Measurements from ENCODE around the gene PRPF6.
"Not testable (repeated sequence)": the region's sequence is repeated elsewhere in the genome, so short reads cannot be mapped to it uniquely, and the experiment has no call there.

The PRPF6 gene

GRCh38 chr20:63959699-63960075 is 21.2 kb upstream of the PRPF6 start:
- peaks cover 10% of the 10 kb centered on the region; the same call in 1 of the 2 replicates for H3K9me3 ChIP-seq
- H3K36me3 ChIP-seq: peaks cover 63% of the 10 kb centered on the region
- H3K9ac ChIP-seq: no peak overlapping the region
- H3K4me2 ChIP-seq: no peak overlapping the region
- no peaks in the 10 kb centered on the region for H3K27me3 ChIP-seq
- peaks cover 32% of the 10 kb centered on the region for H3K4me1 ChIP-seq
- H3K4me3 ChIP-seq: no peak overlapping the region
- H4K20me1 ChIP-seq: peaks cover 25% of the 10 kb centered on the region
- no peak for TF ChIP-seq Cebpa-rat (IDR thresholded peaks at IDR 0.05)
- H3K27ac ChIP-seq: no peak overlapping the region

- H3K9ac ChIP-seq, H3K27ac ChIP-seq, H3K4me3 ChIP-seq, H3K4me2 ChIP-seq, H3K27me3 ChIP-seq: not testable (repeated sequence)
- Histone ChIP-seq H3K36me3 (peaks cover 65% of the 10 kb centered on the region), H4K20me1 (peaks cover 12% of the 10 kb centered on the region), H3K9me3 (peaks cover 13% of the 10 kb centered on the region), H3K4me1 (peaks cover 24% of the 10 kb centered on the region)
These were observed 20.0 kb upstream of the PRPF6 start for GRCh38 chr20:63960654-63961621.

- H3K27me3 ChIP-seq: no peaks in the 10 kb centered on the region
- H3K4me2 ChIP-seq: no peak overlapping the region
- peaks cover 74% of the 10 kb centered on the region for H3K36me3 ChIP-seq
- H3K9ac ChIP-seq: no peak overlapping the region
- H3K4me1 ChIP-seq: peaks cover 22% of the 10 kb centered on the region
- no peak for TF ChIP-seq Cebpa-rat (IDR thresholded peaks at IDR 0.05)
- H3K4me3 ChIP-seq: no peak overlapping the region
- no peak overlapping the region for H3K27ac ChIP-seq
- H4K20me1 ChIP-seq: peaks cover 12% of the 10 kb centered on the region
- H3K9me3 ChIP-seq: peaks cover 22% of the 10 kb centered on the region
These were observed 19.1 kb upstream of the PRPF6 start for GRCh38 chr20:63961664-63962425.

- TF ChIP-seq Cebpa-rat (IDR thresholded peaks at IDR 0.05): no peak
- peaks cover 83% of the 10 kb centered on the region for H3K36me3 ChIP-seq
These were observed 18.2 kb upstream of the PRPF6 start for GRCh38 chr20:63962426-63963347.

GRCh38 chr20:63963348-63963741 is 17.6 kb upstream of the PRPF6 start:
- Histone ChIP-seq H3K27me3 (no peaks in the 10 kb centered on the region), H3K9me3 (peaks cover 36% of the 10 kb centered on the region), H3K36me3 (peaks cover 89% of the 10 kb centered on the region), H3K4me2 (no peak overlapping the region), H3K4me1 (peaks cover 15% of the 10 kb centered on the region), H3K9ac (no peak overlapping the region), H3K4me3 (no peak overlapping the region), H3K27ac (no peak overlapping the region), H4K20me1 (peaks cover 12% of the 10 kb centered on the region)
- TF ChIP-seq Cebpa-rat (IDR thresholded peaks at IDR 0.05): no peak

More at GRCh38 chr20:63962426-63963347, 18.2 kb upstream of the PRPF6 start:
- H3K4me2 ChIP-seq: no peak overlapping the region
- H3K9ac ChIP-seq: no peak overlapping the region
- no peak overlapping the region for H3K4me3 ChIP-seq
- peaks cover 12% of the 10 kb centered on the region for H4K20me1 ChIP-seq
- no peaks in the 10 kb centered on the region for H3K27me3 ChIP-seq
- H3K27ac ChIP-seq: no peak overlapping the region
- H3K4me1 ChIP-seq: peaks cover 15% of the 10 kb centered on the region
- H3K9me3 ChIP-seq: peaks cover 30% of the 10 kb centered on the region

- Histone ChIP-seq H3K36me3 (peaks cover 86% of the 10 kb centered on the region), H3K4me3 (no peak overlapping the region), H3K9ac (no peak overlapping the region), H3K4me2 (no peak overlapping the region), H3K27ac (no peak overlapping the region), H3K9me3 (peaks cover 36% of the 10 kb centered on the region), H3K27me3 (no peaks in the 10 kb centered on the region), H4K20me1 (peaks cover 9% of the 10 kb centered on the region), H3K4me1 (peaks cover 15% of the 10 kb centered on the region)
- TF ChIP-seq Cebpa-rat (IDR thresholded peaks at IDR 0.05): no peak
These were observed 17.1 kb upstream of the PRPF6 start for GRCh38 chr20:63963784-63964301.

GRCh38 chr20:63964412-63964811 is 16.5 kb upstream of the PRPF6 start:
- Histone ChIP-seq H3K27me3 (no peaks in the 10 kb centered on the region), H3K9me3 (peaks cover 36% of the 10 kb centered on the region), H3K4me2 (no peak overlapping the region), H3K4me3 (no peak overlapping the region), H3K4me1 (peaks cover 15% of the 10 kb centered on the region), H3K36me3 (peaks cover 80% of the 10 kb centered on the region), H3K9ac (no peak overlapping the region), H3K27ac (no peak overlapping the region), H4K20me1 (peaks cover 3% of the 10 kb centered on the region; the same call in 1 of the 2 replicates)
- no peak for TF ChIP-seq Cebpa-rat (IDR thresholded peaks at IDR 0.05)

- no peak overlapping the region for H3K4me3 ChIP-seq
- no peaks in the 10 kb centered on the region for H4K20me1 ChIP-seq
- H3K27me3 ChIP-seq: no peaks in the 10 kb centered on the region
- no peak overlapping the region for H3K27ac ChIP-seq
- peaks cover 60% of the 10 kb centered on the region for H3K36me3 ChIP-seq
- no peak overlapping the region for H3K4me2 ChIP-seq
- H3K9me3 ChIP-seq: peaks cover 36% of the 10 kb centered on the region
- H3K9ac ChIP-seq: no peak overlapping the region
- H3K4me1 ChIP-seq: peaks cover 22% of the 10 kb centered on the region
- no peak for TF ChIP-seq Cebpa-rat (IDR thresholded peaks at IDR 0.05)
These were observed 14.6 kb upstream of the PRPF6 start for GRCh38 chr20:63966172-63966943.
